ENCODE measurements around the gene NOTCH4. TPM values are rescaled to one million over a fixed set of nuclear protein-coding genes. Genes with fewer than 3 reads are reported as not detected.
"Not testable (repeated sequence)": the region's sequence is repeated elsewhere in the genome, so short reads cannot be mapped to it uniquely, and the experiment has no call there.

The NOTCH4 gene
- total RNA-seq, 2 experiments from 2014 or later = 0.88 to 1.3 TPM

DNA sequence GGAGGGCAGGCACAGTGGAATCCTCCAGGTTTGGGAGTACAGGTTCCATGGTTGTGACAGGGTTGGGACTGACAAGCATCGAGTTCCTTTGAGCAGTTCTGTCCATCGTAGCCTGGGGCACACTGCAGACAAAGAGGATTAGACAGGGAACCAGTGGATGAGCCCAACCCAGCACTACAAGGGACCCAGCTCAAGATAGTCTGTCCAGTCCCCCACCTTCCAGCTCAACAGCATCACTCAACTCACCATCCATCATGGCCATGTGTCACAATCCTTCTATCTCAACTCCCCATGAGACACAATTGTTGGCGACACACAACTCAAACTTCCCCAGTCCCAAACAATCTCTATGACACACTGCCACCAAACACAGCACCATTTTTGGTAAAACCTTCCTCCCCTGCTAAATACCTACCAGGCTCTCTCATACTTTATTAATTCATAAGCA lies 19.6 kb downstream of the NOTCH4 start:
- no peaks in the 10 kb centered on the region for H3K9me3 Mint-ChIP-seq
- H3K27ac Mint-ChIP-seq = no peak overlapping the region
- no peak for DNase-seq
- no peaks in the 10 kb centered on the region for H3K27me3 Mint-ChIP-seq
- H3K4me3 Mint-ChIP-seq = no peak overlapping the region
- no peaks in the 10 kb centered on the region for H3K4me1 Mint-ChIP-seq
- H3K36me3 Mint-ChIP-seq = no peaks in the 10 kb centered on the region

DNA sequence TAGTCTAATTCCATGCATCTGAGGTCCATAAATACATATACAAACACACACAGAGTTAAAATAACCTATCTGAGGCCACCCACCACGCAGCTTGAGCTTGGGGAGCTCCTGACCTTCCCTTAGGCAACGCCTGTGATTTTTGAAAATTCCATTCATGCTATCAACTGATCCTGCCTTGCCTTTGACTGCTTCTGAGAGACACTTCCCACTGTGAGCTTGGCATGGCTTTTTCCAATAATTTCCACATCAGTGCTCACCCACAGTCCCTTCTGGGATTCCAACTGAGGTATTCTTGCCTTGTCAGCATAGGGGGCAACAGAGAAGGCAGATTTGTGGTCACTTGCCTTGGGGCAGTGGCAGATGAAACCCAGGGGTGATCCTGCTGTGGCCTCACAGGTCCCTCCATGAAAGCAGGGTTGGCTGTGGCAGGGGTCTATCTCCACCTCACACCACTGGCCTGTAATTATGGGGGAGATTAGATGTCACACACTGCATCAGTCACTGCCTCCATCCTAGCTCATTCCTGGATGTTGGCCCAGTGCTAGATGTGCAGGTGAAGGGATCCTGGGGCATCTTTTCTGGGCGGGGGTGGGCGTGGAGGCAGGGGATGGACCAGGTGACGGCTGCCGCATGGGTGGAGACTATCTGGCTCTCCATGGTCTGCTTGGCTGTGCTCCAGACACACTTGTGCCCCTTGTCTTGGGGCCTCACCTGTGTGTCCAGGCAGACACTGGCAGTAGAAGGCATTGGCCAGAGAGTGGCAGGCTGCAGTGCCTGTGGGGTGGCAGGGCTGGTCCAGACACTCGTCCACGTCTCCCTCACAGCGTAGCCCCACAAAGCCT lies 20.2 kb downstream of the NOTCH4 start:
- no peak overlapping the region for H3K4me3 Mint-ChIP-seq
- DNase-seq = no peak
- H3K36me3 Mint-ChIP-seq = no peaks in the 10 kb centered on the region
- no peaks in the 10 kb centered on the region for H3K4me1 Mint-ChIP-seq
- H3K27ac Mint-ChIP-seq = no peak overlapping the region
- H3K9me3 Mint-ChIP-seq = no peaks in the 10 kb centered on the region
- H3K27me3 Mint-ChIP-seq = no peaks in the 10 kb centered on the region

DNA sequence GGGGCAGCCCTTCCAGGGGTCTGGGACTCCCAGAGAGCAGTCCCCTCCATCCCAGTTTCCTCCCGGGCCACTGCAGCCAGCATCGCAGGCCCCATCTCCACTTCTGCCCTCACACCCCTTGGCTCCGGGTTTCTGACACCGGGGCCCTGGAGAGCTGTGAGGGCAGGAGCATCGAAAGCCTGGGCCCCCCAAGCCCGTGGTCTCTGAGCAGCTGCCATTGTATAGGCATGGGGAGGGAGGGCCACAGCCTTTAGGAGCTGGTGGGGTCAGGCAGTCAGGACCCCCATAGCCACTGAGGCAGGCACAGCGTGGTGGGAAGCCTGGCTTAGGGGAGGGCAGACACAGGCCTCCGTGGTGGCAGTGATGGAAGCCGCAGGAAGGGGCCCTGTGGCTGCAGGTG lies 21.7 kb downstream of the NOTCH4 start:
- no peaks in the 10 kb centered on the region for H3K9me3 Mint-ChIP-seq
- no peak overlapping the region for H3K27ac Mint-ChIP-seq
- H3K36me3 Mint-ChIP-seq = no peaks in the 10 kb centered on the region
- H3K27me3 Mint-ChIP-seq = no peaks in the 10 kb centered on the region
- no peak for DNase-seq
- no peaks in the 10 kb centered on the region for H3K4me1 Mint-ChIP-seq
- no peak overlapping the region for H3K4me3 Mint-ChIP-seq

DNA sequence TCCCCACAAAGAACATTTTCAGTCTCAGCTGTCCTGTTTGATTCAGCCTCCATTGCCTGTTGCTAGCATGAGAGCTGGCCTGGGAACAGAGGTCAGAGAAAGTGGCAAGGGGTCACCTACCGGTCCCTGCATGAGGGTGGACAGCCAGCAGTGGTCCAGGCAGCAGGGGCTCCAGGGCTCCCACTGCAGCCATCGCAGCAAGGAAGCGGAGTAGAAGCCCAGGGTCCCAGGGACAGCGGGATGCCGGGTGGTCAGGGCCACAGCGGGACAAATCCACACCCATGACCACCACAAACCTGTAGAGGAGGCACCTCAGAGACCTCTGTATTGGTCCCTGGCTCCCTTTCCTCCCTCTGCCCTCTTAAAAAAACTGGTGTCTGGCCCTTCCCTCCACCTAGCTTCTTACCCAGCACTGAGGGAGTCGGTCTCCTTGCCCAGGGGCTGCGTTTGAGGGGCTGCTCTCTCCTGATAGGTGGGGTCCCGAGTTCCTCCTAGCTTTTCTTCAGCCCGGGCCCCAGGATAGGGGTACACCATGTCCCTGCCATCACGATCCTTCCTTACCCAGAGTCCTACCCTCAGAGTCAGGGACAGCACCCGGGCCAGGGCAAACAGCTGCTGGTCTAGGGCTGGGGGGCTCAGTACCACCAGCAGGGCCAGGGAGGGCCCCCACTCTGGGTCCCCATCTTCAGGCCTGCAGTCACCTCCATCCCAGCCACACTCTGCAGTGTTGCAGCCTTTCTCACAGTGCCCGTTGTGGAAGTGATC lies 23.0 kb downstream of the NOTCH4 start:
- Mint-ChIP-seq H3K36me3 (no peaks in the 10 kb centered on the region), H3K27me3 (no peaks in the 10 kb centered on the region), H3K27ac (no peak overlapping the region), H3K4me3 (no peak overlapping the region), H3K4me1 (peaks cover 5% of the 10 kb centered on the region), H3K9me3 (no peaks in the 10 kb centered on the region)
- DNase-seq = no peak

DNA sequence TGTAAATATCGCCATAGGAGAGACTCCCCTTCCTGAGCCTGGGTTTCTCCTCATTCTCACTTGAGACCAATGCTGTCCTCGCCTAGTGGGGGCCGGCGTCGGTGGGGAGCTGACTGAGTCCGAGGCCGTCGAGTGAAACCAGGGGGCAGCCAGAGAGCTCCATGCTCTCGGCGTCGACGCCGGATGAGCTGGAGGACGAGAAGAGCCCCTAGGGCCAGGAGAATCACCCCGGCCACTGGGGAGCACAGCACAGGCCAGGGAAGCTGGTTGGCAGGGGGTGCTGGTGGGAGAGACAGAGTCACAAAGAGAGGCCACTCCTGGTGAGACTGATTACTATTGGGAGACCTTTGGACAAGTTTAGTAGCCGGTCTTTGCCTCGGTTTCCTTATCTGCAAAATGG lies 25.0 kb downstream of the NOTCH4 start:
- Mint-ChIP-seq H3K27ac (no peak overlapping the region), H3K4me3 (no peak overlapping the region), H3K4me1 (peaks cover 18% of the 10 kb centered on the region), H3K27me3 (no peaks in the 10 kb centered on the region), H3K9me3 (no peaks in the 10 kb centered on the region), H3K36me3 (peaks cover 2% of the 10 kb centered on the region)
- no peak for DNase-seq

DNA sequence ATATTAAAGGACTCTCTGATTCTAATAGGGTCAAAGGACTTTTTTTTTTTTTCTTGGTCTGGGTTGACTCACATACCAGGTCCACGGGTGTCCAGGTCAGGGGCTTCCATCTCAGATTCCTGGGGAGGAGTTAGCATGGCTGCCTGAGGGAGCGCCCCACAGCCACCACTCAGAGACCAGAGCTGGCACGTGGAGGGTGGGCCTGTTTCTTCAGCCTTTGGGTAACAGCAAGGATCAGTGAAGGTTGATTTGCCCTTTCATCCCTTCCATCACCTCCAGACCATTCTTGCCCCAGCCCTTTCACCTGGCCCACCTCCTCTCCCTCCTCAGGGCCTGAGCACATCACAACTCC lies 25.5 kb downstream of the NOTCH4 start:
- Mint-ChIP-seq H3K27me3 (no peaks in the 10 kb centered on the region), H3K4me3 (no peak overlapping the region), H3K36me3 (peaks cover 2% of the 10 kb centered on the region), H3K9me3 (no peaks in the 10 kb centered on the region), H3K27ac (no peak overlapping the region), H3K4me1 (peaks cover 24% of the 10 kb centered on the region)
- no peak for DNase-seq

DNA sequence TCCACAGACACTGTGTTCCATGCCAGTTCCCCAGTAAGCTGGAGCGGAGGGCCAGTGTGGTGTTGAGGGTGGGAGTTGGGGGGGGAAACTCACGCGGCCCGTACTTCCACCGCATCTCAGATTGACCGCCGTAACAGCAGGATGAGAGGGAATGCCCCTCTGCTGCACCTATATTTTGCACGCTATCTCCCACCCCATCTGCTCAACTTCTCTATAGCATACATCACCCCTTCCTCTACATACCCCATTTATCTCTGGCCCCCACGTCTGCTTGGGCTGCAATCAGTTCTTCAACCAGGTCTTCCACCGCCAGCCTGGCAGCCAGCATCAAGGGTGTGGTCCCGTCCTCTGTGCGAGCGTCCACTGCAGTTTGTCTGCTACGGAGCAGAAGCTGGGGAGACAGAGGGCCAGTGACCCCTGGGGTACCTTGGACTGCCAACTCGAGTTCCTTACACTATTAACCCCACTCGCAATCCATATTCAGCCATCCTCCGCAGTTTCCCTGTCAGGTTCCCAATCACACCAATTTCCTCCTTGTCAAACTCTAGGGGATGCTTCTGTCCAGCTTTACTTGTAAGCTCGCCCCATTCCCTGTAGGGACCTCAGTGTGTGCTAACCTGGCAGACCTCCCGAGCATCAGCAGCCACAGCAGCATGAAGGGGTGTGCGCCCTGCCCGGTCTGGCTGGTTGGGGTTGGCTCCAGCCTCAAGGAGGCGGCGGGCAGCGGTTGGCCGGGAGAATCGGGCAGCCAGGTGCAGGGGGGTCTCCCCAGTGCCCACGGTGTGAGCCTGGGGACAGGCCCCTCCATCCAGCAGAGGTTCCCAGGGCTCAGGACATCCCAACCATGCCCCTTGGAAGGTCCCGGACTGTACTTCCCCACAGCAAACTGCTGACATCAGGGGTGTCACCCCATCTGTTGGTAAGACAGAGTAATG lies 26.9 kb downstream of the NOTCH4 start:
- Mint-ChIP-seq H3K27me3 (no peaks in the 10 kb centered on the region), H3K9me3 (no peaks in the 10 kb centered on the region), H3K4me1 (peaks cover 31% of the 10 kb centered on the region), H3K4me3 (peak overlapping the region; percentile 96), H3K27ac (peak overlapping the region; percentile 99), H3K36me3 (peaks cover 3% of the 10 kb centered on the region)
- no peak for DNase-seq

DNA sequence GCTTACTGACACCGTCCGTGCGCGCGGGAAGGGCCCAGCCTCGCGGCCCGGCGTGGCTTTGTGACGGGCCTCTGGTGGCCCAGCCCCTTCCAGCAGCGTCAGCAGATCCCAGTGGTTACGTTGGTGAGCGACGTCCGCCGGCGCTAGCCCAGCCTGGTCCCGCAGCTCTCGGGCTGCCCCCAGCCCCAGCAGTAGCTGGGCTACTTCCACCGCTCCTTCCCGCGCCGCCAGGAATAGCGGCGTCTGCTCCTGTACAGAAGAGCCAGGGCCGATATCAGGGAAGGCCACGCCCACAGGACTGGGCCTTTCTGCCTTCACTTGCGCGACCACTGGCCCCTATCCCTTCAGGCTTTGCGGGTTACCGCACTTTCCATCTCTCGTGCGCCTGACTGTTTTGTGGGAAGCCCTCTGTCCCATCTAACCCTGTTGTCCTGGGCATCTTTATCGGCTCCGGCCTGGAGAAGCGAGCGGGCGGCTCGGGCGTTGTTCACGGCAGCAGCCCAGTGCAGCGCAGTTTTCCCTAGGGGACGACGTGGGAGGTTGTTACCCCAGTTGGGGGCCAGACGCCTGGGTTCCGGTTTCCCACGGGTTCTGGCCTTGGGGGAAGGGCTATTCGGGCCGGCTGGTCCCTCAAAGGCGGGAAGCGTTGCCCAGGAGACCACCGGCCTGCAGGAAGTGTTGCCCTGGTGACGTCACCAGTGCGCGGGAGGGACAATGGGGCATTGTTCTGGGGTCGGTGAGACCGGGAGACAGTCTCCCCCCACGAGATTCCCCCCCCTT lies 27.8 kb downstream of the NOTCH4 start:
- peak; percentile 78 for DNase-seq
- Mint-ChIP-seq H3K4me1 (peaks cover 31% of the 10 kb centered on the region), H3K4me3 (peak overlapping the region; percentile 96), H3K9me3 (no peaks in the 10 kb centered on the region), H3K27ac (peak overlapping the region; percentile 99), H3K36me3 (peaks cover 6% of the 10 kb centered on the region), H3K27me3 (no peaks in the 10 kb centered on the region)

DNA sequence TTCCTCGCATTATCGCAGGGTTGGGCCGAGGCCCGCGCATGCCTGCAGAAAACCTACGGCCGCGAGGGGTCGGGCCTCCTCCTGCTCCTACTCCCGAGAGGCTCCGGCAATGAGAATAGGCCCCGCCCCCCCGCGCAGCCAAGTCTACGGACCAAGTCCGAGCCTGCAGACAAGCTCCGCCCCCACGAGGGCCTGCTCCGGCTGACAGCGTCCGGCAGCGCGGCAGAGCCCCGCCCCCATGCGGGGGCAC lies 28.3 kb downstream of the NOTCH4 start:
- no peaks in the 10 kb centered on the region for H3K27me3 Mint-ChIP-seq
- H3K4me3 Mint-ChIP-seq = peak overlapping the region; percentile 96

DNA sequence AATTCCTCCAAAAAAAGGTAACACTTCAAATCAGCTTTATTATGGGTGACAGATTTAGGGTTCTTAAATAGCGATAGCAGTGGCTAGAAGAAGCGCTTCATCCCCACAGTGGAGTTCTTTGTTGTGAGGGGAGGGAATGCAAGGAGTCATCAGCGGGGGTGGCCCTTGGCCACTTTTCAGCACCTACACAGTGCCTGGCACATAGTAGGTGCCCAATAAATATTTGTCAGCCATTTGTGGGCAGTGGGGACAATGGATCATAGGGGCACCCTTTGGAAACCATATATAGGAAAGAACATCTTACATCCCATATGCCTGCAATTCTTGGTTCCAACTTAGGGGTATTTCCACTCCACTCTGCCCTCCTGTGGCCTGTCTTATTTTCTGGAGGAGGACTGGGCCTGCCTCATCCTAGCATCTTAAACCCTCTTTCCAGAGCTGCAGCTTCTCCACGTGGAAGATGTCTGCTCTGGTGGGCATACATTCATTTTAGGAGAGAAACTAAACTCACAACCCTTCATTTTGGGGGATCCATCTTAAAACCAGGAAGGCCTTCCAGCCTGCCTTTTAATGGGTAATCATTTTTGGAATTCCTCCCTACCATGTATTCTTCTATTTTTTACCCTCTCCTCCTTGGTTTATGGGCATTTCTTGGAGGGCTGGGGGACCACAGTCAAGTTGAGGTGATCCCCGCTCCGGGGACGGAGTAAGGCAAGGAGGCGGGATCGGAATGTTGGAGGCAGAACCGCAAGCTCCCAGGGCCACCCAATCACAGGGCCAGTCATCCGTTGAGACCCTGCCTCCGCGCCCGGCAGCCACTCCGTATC lies 28.8 kb downstream of the NOTCH4 start:
- Mint-ChIP-seq H3K9me3 (no peaks in the 10 kb centered on the region), H3K4me3 (peak overlapping the region; percentile 91), H3K27ac (peak overlapping the region; percentile 94), H3K4me1 (peaks cover 33% of the 10 kb centered on the region), H3K27me3 (no peaks in the 10 kb centered on the region), H3K36me3 (peaks cover 8% of the 10 kb centered on the region)
- DNase-seq = no peak

More for the DNA sequence above, 28.3 kb downstream of the NOTCH4 start:
- DNase-seq = peak; percentile 100
- peaks cover 33% of the 10 kb centered on the region for H3K4me1 Mint-ChIP-seq
- H3K27ac Mint-ChIP-seq = peak overlapping the region; percentile 99
- H3K36me3 Mint-ChIP-seq = peaks cover 8% of the 10 kb centered on the region
- H3K9me3 Mint-ChIP-seq = no peaks in the 10 kb centered on the region

DNA sequence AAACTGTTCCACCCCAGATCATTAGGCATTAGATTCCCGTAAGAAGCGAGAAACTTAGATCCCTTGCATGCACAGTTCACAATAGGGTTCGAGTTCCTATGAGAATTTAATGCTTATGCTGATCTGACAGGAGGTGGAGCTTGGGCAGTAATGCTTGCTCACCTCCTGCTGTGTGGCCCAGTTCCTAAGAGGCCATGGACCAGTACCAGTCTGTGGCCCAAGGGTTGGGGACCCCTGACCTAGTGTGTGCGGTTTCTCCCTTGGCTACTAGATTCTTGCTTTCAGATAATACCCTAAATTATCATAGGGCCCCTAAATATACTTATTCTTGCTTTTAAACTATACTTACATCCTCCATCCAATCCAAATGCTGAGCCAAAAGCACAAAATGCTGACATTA lies 29.5 kb downstream of the NOTCH4 start:
- DNase-seq = no peak
- H3K4me1 Mint-ChIP-seq = peaks cover 33% of the 10 kb centered on the region
- H3K27ac Mint-ChIP-seq = peak overlapping the region; percentile 94
- peak overlapping the region; percentile 91 for H3K4me3 Mint-ChIP-seq
- H3K27me3 Mint-ChIP-seq = no peaks in the 10 kb centered on the region
- no peaks in the 10 kb centered on the region for H3K9me3 Mint-ChIP-seq
- peaks cover 9% of the 10 kb centered on the region for H3K36me3 Mint-ChIP-seq

DNA sequence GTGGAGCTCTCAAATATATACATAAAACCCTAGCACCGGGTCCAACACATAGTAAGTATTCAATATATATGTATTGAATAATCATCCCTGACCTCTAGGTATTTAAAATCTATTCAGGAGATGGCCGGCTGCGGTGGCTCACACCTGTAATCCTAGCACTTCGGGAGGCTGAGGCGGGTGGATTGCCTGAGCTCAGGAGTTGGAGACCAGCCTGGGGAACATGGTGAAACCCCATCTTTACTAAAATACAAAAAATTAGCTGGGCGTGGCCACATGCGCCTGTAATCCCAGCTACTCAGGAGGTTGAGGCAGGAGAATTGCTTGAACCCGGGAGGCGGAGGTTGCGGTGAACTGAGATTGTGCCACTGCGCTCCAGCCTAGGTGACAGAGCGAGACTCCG lies 30.8 kb downstream of the NOTCH4 start:
- Mint-ChIP-seq H3K4me3 (peak overlapping the region; percentile 92), H3K27ac (peak overlapping the region; percentile 93), H3K36me3 (peaks cover 22% of the 10 kb centered on the region), H3K4me1 (peaks cover 41% of the 10 kb centered on the region)
- H3K9me3 Mint-ChIP-seq, DNase-seq, H3K27me3 Mint-ChIP-seq: not testable (repeated sequence)

DNA sequence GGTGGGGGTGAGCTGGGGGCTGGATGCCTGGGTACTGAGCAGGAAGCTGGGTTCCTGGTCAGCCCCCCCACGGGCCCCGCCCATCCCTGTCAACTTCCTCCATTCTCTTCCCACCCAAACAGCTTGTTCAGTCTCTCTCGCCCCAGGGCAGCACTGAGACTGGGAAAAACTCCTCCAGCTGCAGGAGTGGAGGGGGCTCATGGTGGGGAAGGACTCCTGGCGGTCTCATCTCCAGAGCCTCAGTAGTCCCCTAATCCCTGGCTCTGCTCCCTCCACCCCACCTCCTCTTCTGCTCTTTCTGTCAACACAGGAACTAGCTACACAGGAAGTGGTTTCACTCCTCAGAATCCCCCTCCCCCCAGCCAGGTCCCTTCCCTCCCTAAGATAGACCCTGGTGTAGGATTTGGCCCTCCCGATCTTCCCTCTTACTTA lies 31.2 kb downstream of the NOTCH4 start, which contains the start of gene GPSM3:
TSS of gene GPSM3 (minus strand) at position 36 of the 432 bp plus-strand sequence. CDS start 130 bp downstream, outside the sequence.
- peak; percentile 50 for DNase-seq
- Mint-ChIP-seq H3K36me3 (peaks cover 26% of the 10 kb centered on the region), H3K27ac (peak within 1 kb of the TSS; percentile 93), H3K9me3 (no peaks in the 10 kb centered on the region), H3K4me3 (peak within 1 kb of the TSS; percentile 92), H3K27me3 (no peaks in the 10 kb centered on the region), H3K4me1 (peaks cover 46% of the 10 kb centered on the region)

Data from activated naive CD8-positive, alpha-beta T cell treated with anti-CD3 and anti-CD28 coated beads for 36 hours (primary cell).